ENCODE measurements around the gene JAKMIP1. TPM values are rescaled to one million over a fixed set of nuclear protein-coding genes. Genes with fewer than 3 reads are reported as not detected.

Gene JAKMIP1
- total RNA-seq, 1 donor from 2014 or later = 0.13 TPM

GRCh38 chr4:6196324-6196723 is 4.0 kb downstream of the JAKMIP1 start:
- Mint-ChIP-seq H3K4me1 (peaks cover 17% of the 10 kb centered on the region), H3K27ac (no peak overlapping the region)

GRCh38 chr4:6195602-6196319 is 4.6 kb downstream of the JAKMIP1 start:
- DNase-seq = no peak
- CTCF ChIA-PET = no interaction called here

More at GRCh38 chr4:6196324-6196723, 4.0 kb downstream of the JAKMIP1 start:
- no peak for TF ChIP-seq CTCF (IDR thresholded peaks at IDR 0.05)
- H3K4me3 Mint-ChIP-seq = no peak overlapping the region
- no peak for DNase-seq
- ChIA-PET CTCF (no interaction called here), POLR2A (no interaction called here)
- peaks cover 31% of the 10 kb centered on the region for H3K27me3 Mint-ChIP-seq
- no peak for ATAC-seq (ENCODE audit: low read depth)
- intact Hi-C loops (cut with micrococcal nuclease) = no loop called here
- H3K36me3 Mint-ChIP-seq (ENCODE audit: low read depth) = no peaks in the 10 kb centered on the region
- H3K9me3 Mint-ChIP-seq = peaks cover 2% of the 10 kb centered on the region

GRCh38 chr4:6194458-6195195 is 5.7 kb downstream of the JAKMIP1 start:
- Mint-ChIP-seq H3K27me3 (peaks cover 35% of the 10 kb centered on the region), H3K9me3 (no peaks in the 10 kb centered on the region), H3K4me1 (peaks cover 12% of the 10 kb centered on the region), H3K36me3 (ENCODE audit: low read depth) (no peaks in the 10 kb centered on the region), H3K4me3 (no peak overlapping the region), H3K27ac (no peak overlapping the region)
- intact Hi-C loops (cut with micrococcal nuclease) = no loop called here
- DNase-seq (no peak), ATAC-seq (ENCODE audit: low read depth) (no peak)
- POLR2A ChIA-PET = no interaction called here
- CTCF ChIA-PET = no interaction called here
- no peak for TF ChIP-seq CTCF (IDR thresholded peaks at IDR 0.05)

More at GRCh38 chr4:6195602-6196319, 4.6 kb downstream of the JAKMIP1 start:
- intact Hi-C loops (cut with micrococcal nuclease) = no loop called here
- POLR2A ChIA-PET = no interaction called here
- H3K27me3 Mint-ChIP-seq = peaks cover 31% of the 10 kb centered on the region
- no peak for ATAC-seq (ENCODE audit: low read depth)
- H3K4me3 Mint-ChIP-seq = no peak overlapping the region
- TF ChIP-seq CTCF (IDR thresholded peaks at IDR 0.05) = no peak
- H3K27ac Mint-ChIP-seq = no peak overlapping the region
- H3K36me3 Mint-ChIP-seq (ENCODE audit: low read depth) = no peaks in the 10 kb centered on the region
- peaks cover 12% of the 10 kb centered on the region for H3K4me1 Mint-ChIP-seq
- no peaks in the 10 kb centered on the region for H3K9me3 Mint-ChIP-seq

- TF ChIP-seq CTCF (IDR thresholded peaks at IDR 0.05) = no peak
- ATAC-seq (ENCODE audit: low read depth) (no peak), DNase-seq (no peak)
- Mint-ChIP-seq H3K9me3 (no peaks in the 10 kb centered on the region), H3K27me3 (peaks cover 32% of the 10 kb centered on the region), H3K36me3 (ENCODE audit: low read depth) (no peaks in the 10 kb centered on the region), H3K27ac (no peak overlapping the region), H3K4me1 (peaks cover 5% of the 10 kb centered on the region), H3K4me3 (no peak overlapping the region)
- intact Hi-C loops (cut with micrococcal nuclease) = no loop called here
- POLR2A ChIA-PET = no interaction called here
- CTCF ChIA-PET = no interaction called here
These were observed 7.0 kb downstream of the JAKMIP1 start for GRCh38 chr4:6193399-6193798.

- no peak for TF ChIP-seq CTCF (IDR thresholded peaks at IDR 0.05)
- DNase-seq (no peak), ATAC-seq (ENCODE audit: low read depth) (no peak)
- ChIA-PET POLR2A (no interaction called here), CTCF (no interaction called here)
- H3K4me3 Mint-ChIP-seq = no peak overlapping the region
- intact Hi-C loops (cut with micrococcal nuclease) = no loop called here
- peaks cover 22% of the 10 kb centered on the region for H3K27me3 Mint-ChIP-seq
- H3K36me3 Mint-ChIP-seq (ENCODE audit: low read depth) = no peaks in the 10 kb centered on the region
- H3K4me1 Mint-ChIP-seq = peaks cover under 1% of the 10 kb centered on the region
- H3K27ac Mint-ChIP-seq = no peak overlapping the region
- peaks cover 1% of the 10 kb centered on the region for H3K9me3 Mint-ChIP-seq
These were observed 8.1 kb downstream of the JAKMIP1 start for GRCh38 chr4:6192245-6192644.

Data from activated B cell treated with CpG ODN at 0.5 μM for 24 hours (primary cell).